Kidney (tissue), 14 donors: ENCODE measurements around the gene CEP85L. TPM values are rescaled to one million over a fixed set of nuclear protein-coding genes. Genes with fewer than 3 reads are reported as not detected.

Source experiments
- DNase-seq, 5 donors: peaks; one replicate each; pipeline ENCODE4 v3.0.0-alpha.2; 2013 to 2020
- FAIRE-seq: peaks from 2 replicates; lab custom pipeline; 2012; peaks lifted over from hg19 to GRCh38; lab: Jason Lieb, UNC
- H3K27ac ChIP-seq, 2 donors: one replicate each; pipeline ENCODE4 v1.7.0; 2013; ENCODE audit warnings: low read depth in 2 of 2, low read length in 2 of 2, inconsistent platforms in 1 of 2
- H3K27me3 ChIP-seq: one replicate; pipeline ENCODE4 v1.7.1; 2013; ENCODE audit warnings: low read length, inconsistent platforms; ENCODE audit not compliant: control insufficient read depth, insufficient read depth
- H3K36me3 ChIP-seq, 3 donors: one replicate each; pipeline versions ENCODE4 v1.7.0 to v1.7.1; 2013; ENCODE audit warnings: low read length in 3 of 3, control low read depth in 1 of 3, inconsistent platforms in 1 of 3; ENCODE audit not compliant: insufficient read depth in 3 of 3, control insufficient read depth in 2 of 3
- H3K4me1 ChIP-seq, 3 donors: one replicate each; pipeline versions ENCODE4 v1.7.0 to v1.7.1; 2013; ENCODE audit warnings: low read length in 3 of 3, inconsistent platforms in 1 of 3, low read depth in 1 of 3; ENCODE audit not compliant: control insufficient read depth in 2 of 3, insufficient read depth in 2 of 3
- H3K4me3 ChIP-seq, 3 donors: one replicate each; pipeline versions ENCODE4 v1.7.0 to v1.8.1; 2013; ENCODE audit warnings: low read length in 3 of 3, control low read depth in 1 of 3, inconsistent platforms in 1 of 3
- H3K9ac ChIP-seq, 3 donors: one replicate each; pipeline versions ENCODE4 v1.7.0 to v1.7.1; 2013; ENCODE audit warnings: low read length in 3 of 3, control low read depth in 1 of 3, inconsistent platforms in 1 of 3
- H3K9me3 ChIP-seq, 3 donors: one replicate each; pipeline versions ENCODE4 v1.7.0 to v1.7.1; 2013; ENCODE audit warnings: low read length in 3 of 3, control low read depth in 1 of 3, inconsistent platforms in 1 of 3; ENCODE audit not compliant: control insufficient read depth in 2 of 3, insufficient read depth in 1 of 3
- intact Hi-C: fragments of 100-400 bp; cut with DNase I; formaldehyde crosslinking; loops from one replicate; pipeline ENCODE4 v1.11.1; 2022
- polyA plus RNA-seq: library from polyadenylated mRNA; stranded (reverse); fragments of 350-450 nt; fragmentation: Illumina TruSeq; extraction: RNeasy Lipid Tissue Mini Kit (QIAGEN cat#74804); gene quantifications from one replicate; pipeline ENCODE4 v1.2.3, GENCODE V29; 2014; ENCODE audit warnings: low read depth, low replicate concordance; ENCODE audit not compliant: insufficient read depth
- total RNA-seq: library from RNA; stranded (reverse); fragmentation: NEBNext Ultra II Directional; extraction: Animal tissue kit (Norgen Biotek cat#: 25700); gene quantifications from one replicate; pipeline ENCODE4 v1.2.1, GENCODE V29; 2021
- TF ChIP-seq, protein P1 (sequence below): IDR thresholded peaks from 3 replicates; pipeline ENCODE4 v1.5.1; 2012; ENCODE audit warnings: mild to moderate bottlenecking, moderate library complexity, borderline replicate concordance; ENCODE audit not compliant: insufficient read depth; ENCODE audit errors: extremely low read depth
- donor health status: control.
- donor health status: control.
- donor health status: control.
- donor health status: control.
- donor health status: control.
- donor health status: DM: yes; HTN: yes; CAD: no.
- donor health status: Normal renal cell carcinoma (clear cell type).

CEP85L gene
- total and polyA plus RNA-seq, 2 donors from 2014 or later, result 0.84 to 12.9 TPM

DNA sequence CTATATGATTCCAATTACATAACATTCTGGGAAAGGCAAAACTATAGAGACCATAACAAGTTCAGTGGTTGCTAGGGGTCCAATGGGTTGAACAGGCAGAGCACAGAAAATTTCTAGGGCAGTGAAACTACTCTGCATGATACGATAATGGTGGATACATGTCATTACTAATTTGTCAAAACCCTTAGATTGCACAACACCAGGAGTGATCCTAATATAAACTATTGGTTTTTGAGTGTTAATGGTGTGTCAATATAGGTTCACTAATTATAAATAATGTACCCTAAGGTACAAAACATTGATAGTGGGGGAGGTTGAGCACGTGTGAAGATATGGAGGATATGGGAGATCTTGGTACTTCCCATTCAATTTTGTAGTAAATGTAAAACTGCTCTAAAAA, 145.7 kb downstream of the CEP85L start:
- H3K27me3 ChIP-seq, result no peaks in the 10 kb centered on the region
- H3K4me1 ChIP-seq, result no peaks in the 10 kb centered on the region
- no peak overlapping the region for H3K27ac ChIP-seq
- FAIRE-seq, result no peak
- no peaks in the 10 kb centered on the region for H3K36me3 ChIP-seq
- no peak for DNase-seq
- no peak overlapping the region for H3K9ac ChIP-seq
- no peak overlapping the region for H3K4me3 ChIP-seq
- intact Hi-C loops, result no loop called here
- TF ChIP-seq, protein P1, sequence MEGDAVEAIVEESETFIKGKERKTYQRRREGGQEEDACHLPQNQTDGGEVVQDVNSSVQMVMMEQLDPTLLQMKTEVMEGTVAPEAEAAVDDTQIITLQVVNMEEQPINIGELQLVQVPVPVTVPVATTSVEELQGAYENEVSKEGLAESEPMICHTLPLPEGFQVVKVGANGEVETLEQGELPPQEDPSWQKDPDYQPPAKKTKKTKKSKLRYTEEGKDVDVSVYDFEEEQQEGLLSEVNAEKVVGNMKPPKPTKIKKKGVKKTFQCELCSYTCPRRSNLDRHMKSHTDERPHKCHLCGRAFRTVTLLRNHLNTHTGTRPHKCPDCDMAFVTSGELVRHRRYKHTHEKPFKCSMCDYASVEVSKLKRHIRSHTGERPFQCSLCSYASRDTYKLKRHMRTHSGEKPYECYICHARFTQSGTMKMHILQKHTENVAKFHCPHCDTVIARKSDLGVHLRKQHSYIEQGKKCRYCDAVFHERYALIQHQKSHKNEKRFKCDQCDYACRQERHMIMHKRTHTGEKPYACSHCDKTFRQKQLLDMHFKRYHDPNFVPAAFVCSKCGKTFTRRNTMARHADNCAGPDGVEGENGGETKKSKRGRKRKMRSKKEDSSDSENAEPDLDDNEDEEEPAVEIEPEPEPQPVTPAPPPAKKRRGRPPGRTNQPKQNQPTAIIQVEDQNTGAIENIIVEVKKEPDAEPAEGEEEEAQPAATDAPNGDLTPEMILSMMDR, result no peak
- peaks cover 0 to 2% (median 0%) of the 10 kb centered on the region in 3 donors for H3K9me3 ChIP-seq

DNA sequence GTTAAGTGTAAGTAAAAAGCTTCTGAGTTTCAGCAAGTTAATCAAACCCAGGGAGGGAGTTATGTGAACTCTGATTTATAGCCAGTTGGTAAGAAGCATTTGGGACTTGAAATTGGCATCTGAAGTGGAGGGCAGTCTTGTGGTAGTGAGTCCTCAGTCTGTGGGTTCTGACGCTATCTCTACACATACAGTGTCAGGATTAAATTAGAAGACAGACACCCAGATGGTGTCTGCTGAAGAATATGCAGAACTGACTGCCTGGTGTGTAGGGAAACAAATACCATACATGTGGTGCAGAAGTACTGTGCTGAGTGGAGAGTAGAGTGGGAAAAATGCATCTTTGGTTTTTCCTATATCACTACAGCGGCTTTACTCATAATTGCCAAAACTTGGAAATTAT, 146.8 kb downstream of the CEP85L start:
- FAIRE-seq (no peak), DNase-seq (no peak)
- no peaks in the 10 kb centered on the region for H3K4me1 ChIP-seq
- H3K27ac ChIP-seq, result no peak overlapping the region
- no peak overlapping the region for H3K9ac ChIP-seq
- intact Hi-C loops, result no loop called here
- H3K36me3 ChIP-seq, result no peaks in the 10 kb centered on the region
- H3K9me3 ChIP-seq, result peaks cover 0 to 2% (median 0%) of the 10 kb centered on the region in 3 donors
- no peak overlapping the region for H3K4me3 ChIP-seq
- H3K27me3 ChIP-seq, result no peaks in the 10 kb centered on the region
- TF ChIP-seq, protein P1, result no peak

DNA sequence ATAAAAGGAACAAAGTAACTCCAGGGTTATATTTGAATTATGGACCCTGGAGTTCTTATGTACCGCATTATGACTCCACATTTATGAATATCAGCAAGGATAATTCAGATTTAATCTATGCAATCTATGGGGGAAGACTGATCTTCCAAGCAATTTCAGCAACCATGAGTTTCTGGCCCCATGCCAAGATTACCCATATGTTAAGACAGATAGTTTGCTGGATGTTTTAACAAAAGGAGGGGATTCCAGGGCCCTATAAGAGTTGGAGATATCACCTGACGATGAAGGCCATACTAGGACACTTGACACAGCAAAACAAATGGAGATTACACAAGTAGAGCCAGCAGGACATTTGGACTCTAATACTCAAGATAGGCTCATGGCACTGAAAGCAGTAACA, 149.2 kb downstream of the CEP85L start:
- H3K4me3 ChIP-seq, result no peak overlapping the region
- peaks cover 0 to 2% (median 0%) of the 10 kb centered on the region in 3 donors for H3K9me3 ChIP-seq
- peak in 1 of 5 donors; percentile 11 for DNase-seq
- H3K9ac ChIP-seq, result no peak overlapping the region
- intact Hi-C loops, result no loop called here
- FAIRE-seq, result no peak
- H3K4me1 ChIP-seq, result no peaks in the 10 kb centered on the region
- no peak overlapping the region for H3K27ac ChIP-seq
- no peaks in the 10 kb centered on the region for H3K36me3 ChIP-seq
- TF ChIP-seq, protein P1, result no peak
- no peaks in the 10 kb centered on the region for H3K27me3 ChIP-seq

DNA sequence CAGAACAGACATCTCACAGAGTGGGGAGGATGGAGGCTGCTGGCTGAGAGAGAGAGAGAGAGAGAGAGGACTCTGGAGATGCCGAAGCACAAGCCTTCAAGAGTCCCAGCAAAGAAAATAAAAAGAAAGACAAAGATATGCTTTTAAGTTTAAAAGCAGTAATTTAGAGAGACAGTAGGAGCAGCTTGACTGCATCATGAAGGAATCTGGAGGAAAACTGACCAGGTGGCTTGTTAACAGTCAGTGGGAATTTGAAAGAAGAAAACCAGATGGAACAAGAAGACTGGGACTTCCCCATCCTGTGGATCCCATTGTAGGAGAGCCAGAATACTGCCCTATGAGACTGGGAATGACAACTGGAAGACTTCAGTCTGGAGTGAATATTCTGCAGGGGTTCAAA, 149.6 kb downstream of the CEP85L start:
- no peaks in the 10 kb centered on the region for H3K4me1 ChIP-seq
- no peak overlapping the region for H3K9ac ChIP-seq
- DNase-seq (peak in 3 of 5 donors; percentile 12 to 88 (median 55)), FAIRE-seq (no peak)
- TF ChIP-seq, protein P1, result no peak
- intact Hi-C loops, result no loop called here
- H3K27me3 ChIP-seq, result no peaks in the 10 kb centered on the region
- no peaks in the 10 kb centered on the region for H3K36me3 ChIP-seq
- H3K4me3 ChIP-seq, result no peak overlapping the region
- peaks cover 0 to 2% (median 0%) of the 10 kb centered on the region in 3 donors for H3K9me3 ChIP-seq
- no peak overlapping the region for H3K27ac ChIP-seq
